Measurements from ENCODE around the gene STYX. TPM values are rescaled to one million over a fixed set of nuclear protein-coding genes. Genes with fewer than 3 reads are reported as not detected.

STYX gene
- total RNA-seq, 1 donor from 2014 or later, result 13.1 TPM

GRCh38 chr14:52700701-52701172 is 29.2 kb upstream of the STYX start:
- H3K27me3 Mint-ChIP-seq, result peaks cover 2% of the 10 kb centered on the region
- peaks cover 2% of the 10 kb centered on the region for H3K36me3 Mint-ChIP-seq (ENCODE audit: low read depth)
- intact Hi-C loops (cut with micrococcal nuclease), result no loop called here
- no peak for ATAC-seq (ENCODE audit: low read depth)
- H3K27ac Mint-ChIP-seq, result no peak overlapping the region
- ChIA-PET CTCF (no interaction called here), POLR2A (no interaction called here)
- H3K4me1 Mint-ChIP-seq, result peaks cover 2% of the 10 kb centered on the region
- DNase-seq, result no peak
- H3K4me3 Mint-ChIP-seq, result no peak overlapping the region
- TF ChIP-seq CTCF (IDR thresholded peaks at IDR 0.05), result no peak
- H3K9me3 Mint-ChIP-seq, result no peaks in the 10 kb centered on the region

GRCh38 chr14:52701223-52701622 is 28.7 kb upstream of the STYX start:
- H3K27ac Mint-ChIP-seq, result no peak overlapping the region
- DNase-seq (no peak), ATAC-seq (ENCODE audit: low read depth) (no peak)
- ChIA-PET CTCF (no interaction called here), POLR2A (interaction anchor here (0.6 to 0.7 kb wide), 2 partner anchors 17 to 28 kb away, joined by 3 to 6 read pairs; partner anchors contain the start of gene STYX)
- no peak for TF ChIP-seq CTCF (IDR thresholded peaks at IDR 0.05)
- no peak overlapping the region for H3K4me3 Mint-ChIP-seq
- intact Hi-C loops (cut with micrococcal nuclease), result no loop called here
- peaks cover 2% of the 10 kb centered on the region for H3K27me3 Mint-ChIP-seq
- H3K4me1 Mint-ChIP-seq, result peaks cover 3% of the 10 kb centered on the region
- no peaks in the 10 kb centered on the region for H3K36me3 Mint-ChIP-seq (ENCODE audit: low read depth)
- no peaks in the 10 kb centered on the region for H3K9me3 Mint-ChIP-seq

GRCh38 chr14:52703225-52703624 is 26.7 kb upstream of the STYX start:
- ChIA-PET CTCF (no interaction called here), POLR2A (no interaction called here)
- no peak for TF ChIP-seq CTCF (IDR thresholded peaks at IDR 0.05)
- Mint-ChIP-seq H3K36me3 (ENCODE audit: low read depth) (peaks cover 14% of the 10 kb centered on the region), H3K27ac (no peak overlapping the region), H3K4me1 (peaks cover 23% of the 10 kb centered on the region), H3K4me3 (no peak overlapping the region), H3K9me3 (no peaks in the 10 kb centered on the region), H3K27me3 (peaks cover 2% of the 10 kb centered on the region)
- ATAC-seq (ENCODE audit: low read depth) (no peak), DNase-seq (no peak)
- intact Hi-C loops (cut with micrococcal nuclease), result no loop called here

- Mint-ChIP-seq H3K36me3 (ENCODE audit: low read depth) (peaks cover 17% of the 10 kb centered on the region), H3K27ac (no peak overlapping the region), H3K27me3 (peaks cover 2% of the 10 kb centered on the region), H3K9me3 (no peaks in the 10 kb centered on the region), H3K4me1 (peaks cover 27% of the 10 kb centered on the region), H3K4me3 (no peak overlapping the region)
- ATAC-seq (ENCODE audit: low read depth) (no peak), DNase-seq (no peak)
- POLR2A ChIA-PET, result interaction anchor here (0.5 kb wide), 1 partner anchor 39 kb away, joined by 3 read pairs; no protein-coding TSS in a partner anchor
- CTCF ChIA-PET, result no interaction called here
- no peak for TF ChIP-seq CTCF (IDR thresholded peaks at IDR 0.05)
- intact Hi-C loops (cut with micrococcal nuclease), result no loop called here
Measured at GRCh38 chr14:52703664-52704063, 26.3 kb upstream of the STYX start.

- CTCF ChIA-PET, result no interaction called here
- H3K36me3 Mint-ChIP-seq (ENCODE audit: low read depth), result peaks cover 43% of the 10 kb centered on the region
- no peak for ATAC-seq (ENCODE audit: low read depth)
- intact Hi-C loops (cut with micrococcal nuclease), result loop anchor here (2.0 to 5.0 kb wide), 4 partner anchors 36 to 859 kb away; partner anchors contain the start of genes DDHD1 and GNPNAT1
- no peaks in the 10 kb centered on the region for H3K9me3 Mint-ChIP-seq
- DNase-seq, result no peak
- peaks cover 25% of the 10 kb centered on the region for H3K4me1 Mint-ChIP-seq
- POLR2A ChIA-PET, result interaction anchor here (0.7 to 1.3 kb wide), 2 partner anchors 23 to 25 kb away, joined by 3 read pairs; no protein-coding TSS in a partner anchor
- TF ChIP-seq CTCF (IDR thresholded peaks at IDR 0.05), result no peak
- H3K4me3 Mint-ChIP-seq, result peak overlapping the region; percentile 99
- H3K27ac Mint-ChIP-seq, result peak overlapping the region; percentile 98
- peaks cover 2% of the 10 kb centered on the region for H3K27me3 Mint-ChIP-seq
Measured at GRCh38 chr14:52706286-52706685, 23.7 kb upstream of the STYX start.
